Stimulated activated CD4-positive, alpha-beta T cell treated with anti-CD3 and anti-CD28 coated beads, Interleukin-4, amount 100 ng/mL, for 4 hours (primary cell): ENCODE data around the gene GDPD5.

Experiments
- DNase-seq, 2 experiments: peaks; one replicate each; pipeline ENCODE4 v3.0.0-alpha.2; 2020

Gene GDPD5

GRCh38 chr11:75469785-75470405 is 55.8 kb downstream of the GDPD5 start:
- DNase-seq: no peak

GRCh38 chr11:75468534-75469340 is 57.0 kb downstream of the GDPD5 start:
- DNase-seq: no peak

DNA sequence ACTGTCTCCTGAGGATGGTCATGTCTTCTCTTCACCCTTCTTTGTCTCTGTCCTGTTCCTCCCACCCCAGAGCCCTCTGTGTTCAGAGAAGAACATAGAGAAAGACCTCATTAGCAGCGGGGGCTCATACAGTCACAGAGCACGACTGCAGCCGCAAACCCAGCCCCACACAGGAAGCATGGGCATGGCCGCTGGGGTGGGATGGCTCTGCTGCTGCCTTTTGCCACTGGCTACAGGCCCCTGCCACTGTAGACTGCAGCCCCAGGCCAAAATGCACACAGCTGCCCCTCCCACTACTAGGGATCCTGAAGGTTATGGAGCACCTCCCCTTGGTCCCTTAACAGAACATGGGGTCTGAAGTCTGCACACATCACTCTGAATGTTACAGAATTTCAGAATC is 57.9 kb downstream of the GDPD5 start:
- DNase-seq: no peak

GRCh38 chr11:75467311-75467710 is 58.4 kb downstream of the GDPD5 start:
- DNase-seq: no peak

DNA sequence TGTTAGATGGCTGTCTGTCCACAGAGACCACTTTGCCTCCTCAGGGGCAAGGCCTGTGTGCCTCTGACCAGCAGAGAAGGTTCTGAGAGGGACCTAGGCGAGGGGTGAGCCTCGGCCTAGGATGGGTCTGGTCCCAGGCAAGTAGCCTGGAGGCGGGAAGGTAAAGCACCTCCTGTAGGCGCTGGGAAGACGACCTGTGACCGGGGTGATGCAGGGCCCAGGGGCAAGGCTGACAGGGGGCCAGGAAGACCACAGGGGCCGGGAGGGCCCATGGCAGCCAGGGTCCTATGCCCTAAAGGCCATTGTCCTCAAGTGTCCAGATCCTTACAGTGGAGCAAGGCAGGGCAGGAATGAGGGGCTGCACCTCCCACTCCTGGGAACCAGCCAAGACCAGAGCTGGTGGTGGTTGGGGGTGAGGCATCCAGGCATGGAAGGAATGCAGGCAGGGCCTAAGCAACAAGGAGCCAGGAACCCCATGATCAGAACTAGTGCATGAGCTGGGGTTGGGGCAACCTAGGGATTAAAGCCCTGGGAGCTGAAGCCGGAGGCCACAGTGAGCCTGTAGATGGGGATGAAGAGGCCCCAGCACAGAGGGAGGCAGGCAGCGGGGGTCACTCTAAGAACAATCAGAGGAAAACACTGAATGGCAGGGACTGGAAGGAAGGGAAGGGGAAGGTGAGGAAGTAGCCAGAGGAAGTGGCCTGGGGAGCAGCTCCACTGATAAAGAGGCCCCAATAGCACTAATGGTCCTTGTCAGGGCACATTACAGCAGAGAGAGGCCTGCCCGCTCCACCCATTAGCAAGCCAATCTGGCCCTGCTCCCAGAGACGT is 59.8 kb downstream of the GDPD5 start:
- no peak for DNase-seq

DNA sequence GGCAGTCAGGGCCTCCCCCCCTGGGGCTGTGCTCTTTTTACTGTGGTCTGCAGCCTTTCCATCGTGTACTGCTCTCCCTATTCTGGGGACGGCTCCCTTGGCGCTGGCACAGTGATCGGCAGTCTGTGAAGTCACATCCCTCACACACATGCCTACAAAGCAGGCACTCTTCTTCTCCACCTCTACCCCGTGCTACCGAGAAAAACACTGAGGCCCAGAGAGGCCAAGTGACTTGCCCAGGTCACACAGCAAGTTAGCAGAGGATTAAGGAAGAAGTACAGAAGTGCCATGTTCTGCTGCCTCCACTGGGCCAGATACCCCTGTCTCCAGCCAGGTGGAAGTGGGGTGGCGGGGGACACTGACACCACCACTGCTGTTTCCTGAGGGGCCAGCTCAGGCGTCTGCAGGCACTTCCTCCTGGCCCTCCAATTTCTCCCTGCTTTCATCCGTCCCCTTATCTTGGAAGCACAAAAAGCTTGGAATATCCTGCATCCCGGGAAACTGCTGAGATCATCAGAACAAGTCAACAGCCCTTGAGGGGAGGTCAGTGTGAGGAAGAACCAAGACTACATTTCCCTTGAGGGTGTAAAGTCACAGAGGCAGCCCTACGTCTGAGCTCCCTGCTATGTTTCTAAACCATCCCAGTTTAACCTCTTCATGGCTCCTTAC is 62.5 kb downstream of the GDPD5 start:
- DNase-seq: no peak

DNA sequence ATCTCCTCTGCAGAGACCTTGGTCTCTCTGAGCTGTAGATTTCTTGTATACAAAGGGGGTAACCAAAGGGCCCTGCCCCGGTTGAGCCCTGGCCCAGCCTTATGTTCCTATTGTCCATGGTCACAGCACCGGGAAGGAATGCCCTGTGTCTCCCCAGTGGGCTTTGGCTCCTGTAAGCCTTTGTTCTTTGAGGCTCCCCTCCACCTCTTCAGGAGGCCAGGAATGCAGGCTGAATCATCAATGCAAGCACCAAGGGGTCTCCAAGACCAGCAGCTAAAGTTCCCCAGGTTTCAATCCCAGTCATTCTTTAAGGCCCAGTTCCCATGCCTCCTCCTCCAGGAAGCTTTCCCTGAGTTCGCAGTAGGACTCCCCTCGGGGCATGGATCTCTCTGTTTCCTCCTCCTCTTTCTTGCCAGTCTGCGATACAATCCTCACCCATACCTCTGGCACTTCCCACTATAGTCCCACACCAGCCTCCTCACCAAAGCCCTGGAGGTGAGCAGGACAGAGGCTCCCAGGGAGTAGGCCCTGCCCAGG is 63.6 kb downstream of the GDPD5 start:
- no peak for DNase-seq

- no peak for DNase-seq
These were observed 64.6 kb downstream of the GDPD5 start for GRCh38 chr11:75461151-75461550.

GRCh38 chr11:75456596-75457183 is 69.1 kb downstream of the GDPD5 start:
- DNase-seq: no peak

- DNase-seq: no peak
These were observed 70.8 kb downstream of the GDPD5 start for GRCh38 chr11:75454987-75455386.

- DNase-seq: no peak
These were observed 71.7 kb downstream of the GDPD5 start for GRCh38 chr11:75453916-75454655.

DNA sequence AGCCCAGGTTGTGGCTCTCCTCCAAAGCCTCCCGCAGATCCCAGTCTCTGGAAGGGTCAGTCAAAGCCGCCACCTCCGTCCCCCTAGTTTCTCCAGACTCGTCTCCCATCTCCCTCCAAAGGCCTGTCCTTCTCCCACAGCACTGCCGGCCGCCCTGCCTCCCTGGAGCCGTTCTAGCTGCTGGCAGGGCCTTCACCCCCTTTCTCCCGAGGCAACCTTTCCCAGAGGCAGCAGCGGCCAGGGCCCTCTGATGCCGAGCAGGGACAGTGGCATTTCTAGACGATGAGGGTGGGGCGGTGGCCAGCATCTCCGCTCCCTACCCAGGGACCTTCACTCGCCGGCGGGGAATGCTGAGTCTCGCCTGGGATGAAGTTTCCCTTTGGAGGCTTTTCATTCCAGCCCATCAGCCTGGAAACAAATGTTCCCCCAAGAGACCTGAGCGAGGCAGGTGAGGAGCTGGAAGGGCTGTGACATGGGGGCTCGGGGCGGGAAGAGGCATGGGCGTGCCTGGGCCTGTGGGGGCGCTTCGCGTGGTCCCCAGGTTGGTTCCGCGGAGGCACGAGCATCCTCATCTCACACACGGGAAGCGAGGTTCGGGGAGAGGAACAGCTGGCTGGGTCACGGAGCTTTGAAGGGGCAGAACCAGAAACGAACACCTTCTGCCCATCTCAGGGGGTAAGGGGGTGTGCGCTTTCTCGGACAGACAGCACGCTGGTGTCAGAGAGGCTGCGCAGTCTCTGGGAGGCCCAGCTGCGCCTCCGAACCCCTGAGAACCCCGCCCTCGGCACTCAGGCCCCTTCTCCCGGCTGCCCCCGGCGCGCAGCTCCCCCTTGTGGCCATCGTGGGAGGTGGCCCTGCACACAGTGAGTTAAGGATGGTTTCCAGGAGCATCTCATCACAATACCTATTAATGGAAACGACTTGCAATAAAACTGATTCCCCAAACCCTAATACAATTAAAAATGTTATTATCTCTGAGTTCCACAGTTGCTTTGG is 74.6 kb downstream of the GDPD5 start:
- peak in 1 of 2 experiments; percentile 20 for DNase-seq

DNA sequence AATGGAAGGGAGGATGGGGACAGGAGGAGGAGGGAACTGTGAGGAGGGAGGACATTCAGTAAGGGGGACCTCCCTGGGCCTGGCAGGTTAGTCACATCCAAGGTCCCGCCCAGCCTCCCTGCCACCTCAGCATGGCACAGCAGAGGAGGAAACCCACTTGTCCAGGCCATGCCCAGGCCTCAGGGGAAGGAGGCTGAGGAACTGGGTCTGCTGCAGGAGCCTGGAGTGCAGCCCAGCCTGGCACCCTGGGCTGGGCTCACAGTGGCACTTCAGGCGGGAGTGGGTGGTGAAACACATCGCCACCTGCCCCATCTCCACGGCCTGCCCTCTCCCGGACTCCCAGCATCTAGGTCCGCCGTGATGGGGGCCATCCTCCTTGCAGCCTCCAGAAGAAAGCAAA is 75.5 kb downstream of the GDPD5 start:
- DNase-seq: no peak

DNA sequence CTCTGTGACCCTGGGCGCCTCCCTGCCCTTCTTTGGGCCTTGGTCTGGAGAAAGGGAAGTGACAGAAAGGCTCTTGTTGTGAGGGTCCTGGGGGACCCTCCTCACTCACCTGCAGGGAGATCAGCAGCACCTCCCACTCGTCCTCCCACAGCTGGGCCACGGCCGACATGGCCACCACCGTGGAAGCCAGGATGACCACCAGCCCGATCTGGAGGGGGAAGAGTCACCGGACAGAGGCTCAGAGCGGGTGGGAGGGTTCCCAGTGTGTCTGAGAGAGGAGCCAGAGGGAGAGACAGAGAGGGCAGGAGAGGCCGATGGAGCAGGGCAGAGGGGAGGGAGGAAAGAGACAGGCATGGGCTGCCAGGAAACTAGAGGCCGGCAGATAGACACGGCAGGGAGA is 76.0 kb downstream of the GDPD5 start:
- no peak for DNase-seq

DNA sequence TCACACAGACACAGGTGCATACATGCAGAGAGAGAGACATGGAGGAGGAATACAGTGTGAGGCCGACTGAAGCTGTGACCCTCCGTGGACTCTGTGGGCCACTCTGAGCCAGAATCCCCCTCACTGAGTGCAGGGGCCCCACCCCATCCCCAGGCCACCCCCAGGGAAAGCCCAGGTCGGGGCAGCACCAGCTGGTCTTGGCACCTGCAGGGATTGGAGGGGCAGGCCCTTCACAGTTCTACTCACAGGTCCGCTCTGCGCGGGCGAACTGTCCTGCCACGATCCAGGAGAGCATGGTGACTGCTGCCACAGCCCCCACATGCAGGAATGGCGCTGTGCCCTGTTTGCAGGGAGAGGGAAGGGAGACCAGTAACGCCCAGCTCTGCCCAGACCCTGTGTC is 76.5 kb downstream of the GDPD5 start:
- DNase-seq: no peak

DNA sequence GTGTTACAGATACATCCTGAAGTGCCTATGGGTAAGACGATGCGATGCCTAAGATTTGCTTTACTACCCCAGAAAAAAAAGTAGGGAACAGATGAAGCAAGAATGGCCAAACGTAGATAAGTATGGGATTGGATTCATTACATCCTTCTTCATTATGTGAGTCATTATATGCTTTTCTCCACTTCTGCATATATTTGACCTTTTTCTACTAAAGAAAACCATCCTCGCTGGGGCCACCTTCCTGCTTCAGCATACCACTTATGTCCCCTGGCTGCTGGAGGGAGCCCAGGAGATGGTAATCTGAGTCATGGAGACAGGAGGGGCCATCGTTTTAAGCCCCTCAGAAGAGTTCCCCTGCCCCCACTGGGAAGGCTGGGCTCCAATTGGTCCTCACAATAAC is 78.3 kb downstream of the GDPD5 start:
- no peak for DNase-seq

DNA sequence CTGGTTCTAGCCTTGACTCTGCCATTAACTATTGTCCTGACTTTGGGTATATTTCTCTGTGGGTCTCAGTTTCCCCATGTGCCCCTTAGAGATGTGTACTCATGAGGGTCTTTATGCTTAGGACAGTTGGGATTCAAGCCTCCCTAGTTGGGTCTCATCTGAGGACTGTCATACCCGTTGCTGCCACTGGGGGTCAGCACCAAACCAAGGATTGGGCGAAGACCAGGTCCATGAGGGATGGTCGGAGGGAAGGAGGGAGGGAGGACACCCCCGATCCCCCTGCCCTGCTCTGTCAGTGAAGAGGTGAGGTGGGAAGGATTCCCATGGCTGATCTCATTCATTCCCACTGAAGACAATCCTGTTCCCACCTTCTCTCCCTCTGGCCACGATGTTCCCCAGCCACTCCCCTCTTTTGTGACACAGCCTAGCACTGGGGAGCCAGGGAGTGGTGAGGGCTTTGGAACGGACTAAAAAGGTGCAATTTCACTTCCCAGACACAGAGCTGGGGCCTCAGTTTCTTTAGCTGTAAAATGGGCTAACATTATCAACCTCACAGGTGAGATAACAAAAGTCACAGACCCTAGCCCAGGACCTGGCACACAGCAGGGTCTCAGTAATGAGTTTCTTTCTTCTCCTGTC is 80.3 kb downstream of the GDPD5 start:
- DNase-seq: peak; percentile 54 to 73

GRCh38 chr11:75443043-75443442 is 82.7 kb downstream of the GDPD5 start:
- DNase-seq: no peak

GRCh38 chr11:75442161-75442885 is 83.4 kb downstream of the GDPD5 start:
- DNase-seq: no peak
